ENCODE measurements around the gene STAT4. TPM values are rescaled to one million over a fixed set of nuclear protein-coding genes. Genes with fewer than 3 reads are reported as not detected.

Gene STAT4
- under 0.01 and 0.38 TPM in 2 replicates for total RNA-seq

GRCh38 chr2:191150600-191151330, at the start of gene STAT4:
Gene STAT4 (minus strand): TSS chr2:191150994. CDS start chr2:191148203, 2,791 bp downstream.

GRCh38 chr2:191013932-191014652, 136.7 kb downstream of the STAT4 start, which contains the start of gene STAT1:
Gene STAT1 (minus strand): TSS chr2:191014171. CDS start chr2:191010003, 4,168 bp downstream.

Other genes starting within 250 kb of the STAT4 start
- gene STAT1, start 136.8 kb downstream of the STAT4 start, total RNA-seq = 49.9 and 94.4 TPM in 2 replicates
- 27.0 and 42.4 TPM in 2 replicates for gene MYO1B, start 94.4 kb upstream of the STAT4 start, total RNA-seq